GM23338 (cell line): Measurements from ENCODE around the gene RAD50. TPM values are rescaled to one million over a fixed set of nuclear protein-coding genes. Genes with fewer than 3 reads are reported as not detected.

Experiments
- ATAC-seq: fragments of 200-7000 bp; cut with Tn5 transposase; 3 replicates; pipeline ENCODE4 v1.9.1; 2020
- DNase-seq: peaks from one replicate; pipeline ENCODE4 v3.0.0-alpha.2; 2015; ENCODE audit warnings: low spot score
- H2AFZ ChIP-seq: fragments of 200-600 bp; sonication (generic); 2 replicates; pipeline ENCODE4 v1.8.0; 2016; ENCODE audit warnings: antibody characterized with exemption, mild to moderate bottlenecking, moderate library complexity
- H3F3A ChIP-seq: fragments of 200-600 bp; sonication (generic); replicated peaks from 2 replicates; pipeline ENCODE4 v1.8.0; 2017; ENCODE audit warnings: antibody characterized with exemption, mixed run types, low read depth
- H3K27ac ChIP-seq: fragments of 200-600 bp; sonication (generic); 2 replicates; pipeline ENCODE4 v1.6.1; 2016; ENCODE audit warnings: low read depth
- H3K27me3 ChIP-seq: fragments of 200-600 bp; sonication (generic); 2 replicates; pipeline ENCODE4 v1.8.0; 2016; ENCODE audit warnings: mild to moderate bottlenecking, mixed run types, moderate library complexity; ENCODE audit not compliant: insufficient read depth
- H3K36me3 ChIP-seq: fragments of 200-600 bp; sonication (generic); 2 replicates; pipeline ENCODE4 v1.8.0; 2016; ENCODE audit warnings: mild to moderate bottlenecking; ENCODE audit not compliant: insufficient read depth
- H3K4me1 ChIP-seq: fragments of 200-600 bp; sonication (generic); 2 replicates; pipeline ENCODE4 v1.8.0; 2016; ENCODE audit warnings: mild to moderate bottlenecking, moderate library complexity; ENCODE audit not compliant: insufficient read depth
- H3K4me2 ChIP-seq: fragments of 200-600 bp; sonication (generic); 2 replicates; pipeline ENCODE4 v1.7.1; 2017; ENCODE audit warnings: mixed run types
- H3K4me3 ChIP-seq: fragments of 200-600 bp; sonication (generic); 2 replicates; pipeline ENCODE4 v1.6.1; 2016; ENCODE audit warnings: mixed run types
- H3K79me2 ChIP-seq: fragments of 200-600 bp; sonication (generic); replicated peaks from 2 replicates; pipeline ENCODE4 v1.8.0; 2017; ENCODE audit warnings: mild to moderate bottlenecking; ENCODE audit not compliant: insufficient read depth
- H3K9me2 ChIP-seq: fragments of 200-600 bp; sonication (generic); 2 replicates; pipeline ENCODE4 v1.8.0; 2017; ENCODE audit not compliant: insufficient read depth
- H4K20me1 ChIP-seq: fragments of 200-600 bp; sonication (generic); replicated peaks from 2 replicates; pipeline ENCODE4 v1.8.0; 2017; ENCODE audit warnings: mild to moderate bottlenecking; ENCODE audit not compliant: insufficient read depth
- H3K27ac Mint-ChIP-seq: 2 replicates; pipeline ENCODE4 v1.8.0; 2020; ENCODE audit warnings: inconsistent platforms, mild to moderate bottlenecking, moderate library complexity, mixed read lengths
- H3K27me3 Mint-ChIP-seq: 3 replicates; pipeline ENCODE4 v1.8.0; 2022; ENCODE audit warnings: low read depth, mild to moderate bottlenecking, moderate library complexity, mixed read lengths, inconsistent platforms; ENCODE audit not compliant: insufficient read depth, poor library complexity
- H3K36me3 Mint-ChIP-seq: 3 replicates; pipeline ENCODE4 v1.8.0; 2021; ENCODE audit warnings: low read depth, mild to moderate bottlenecking, inconsistent platforms, moderate library complexity, mixed read lengths
- H3K4me1 Mint-ChIP-seq: 3 replicates; pipeline ENCODE4 v1.8.0; 2020; ENCODE audit warnings: mild to moderate bottlenecking, inconsistent platforms, mixed read lengths
- H3K4me3 Mint-ChIP-seq: 3 replicates; pipeline ENCODE4 v1.8.0; 2021; ENCODE audit warnings: moderate library complexity, mild to moderate bottlenecking, inconsistent platforms, mixed read lengths
- H3K9me3 Mint-ChIP-seq: 3 replicates; pipeline ENCODE4 v1.8.0; 2020; ENCODE audit warnings: moderate library complexity, mild to moderate bottlenecking, inconsistent platforms, mixed read lengths
- JUNB ChIP-seq: IDR thresholded peaks from one replicate; pipeline ENCODE4 v1.6.1; 2016; ENCODE audit warnings: antibody characterized with exemption; ENCODE audit not compliant: unreplicated experiment
- POLR2AphosphoS5 ChIP-seq: IDR thresholded peaks from 2 replicates; pipeline ENCODE4 v1.6.1; 2016; ENCODE audit warnings: antibody characterized with exemption, low read depth
- STAT1 ChIP-seq: IDR thresholded peaks from one replicate; pipeline ENCODE4 v1.6.1; 2016; ENCODE audit warnings: antibody characterized with exemption; ENCODE audit not compliant: unreplicated experiment
- ZNF114 ChIP-seq: fragments of 250-450 bp; sonication (Bioruptor Pico); IDR thresholded peaks from 2 replicates; pipeline ENCODE4 v1.5.0; 2020; ENCODE audit warnings: mild to moderate bottlenecking, moderate library complexity
- ZNF331 ChIP-seq: fragments of 250-450 bp; sonication (Bioruptor Pico); IDR thresholded peaks from 2 replicates; pipeline ENCODE4 v1.5.0; 2020; ENCODE audit warnings: low read depth, mild to moderate bottlenecking, moderate library complexity
- polyA plus RNA-seq: library from polyadenylated mRNA; unstranded; fragments of >200 nt; fragmentation: Nextera tagmentation; extraction: Ambion mirVana; gene quantifications from 2 replicates; pipeline ENCODE4 v1.2.1, GENCODE V29; 2016
- total RNA-seq: library from RNA; depleted of rRNA; stranded (reverse); fragments of >200 nt; shearing (Covaris generic); gene quantifications from 2 replicates; pipeline ENCODE4 v1.2.3, GENCODE V29; 2014
- TF ChIP-seq, protein P1 (sequence below): fragments of 250-450 bp; sonication (Bioruptor Pico); IDR thresholded peaks from 2 replicates; pipeline ENCODE4 v1.5.0; 2020; ENCODE audit warnings: mild to moderate bottlenecking, moderate library complexity
- TF ChIP-seq, protein P2 (sequence below): IDR thresholded peaks from 2 replicates; pipeline ENCODE4 v1.6.1; 2016; ENCODE audit warnings: antibody characterized with exemption

RAD50 gene
- total and polyA plus RNA-seq, 2 experiments from 2014 or later, result 27.0 to 52.2 TPM

DNA sequence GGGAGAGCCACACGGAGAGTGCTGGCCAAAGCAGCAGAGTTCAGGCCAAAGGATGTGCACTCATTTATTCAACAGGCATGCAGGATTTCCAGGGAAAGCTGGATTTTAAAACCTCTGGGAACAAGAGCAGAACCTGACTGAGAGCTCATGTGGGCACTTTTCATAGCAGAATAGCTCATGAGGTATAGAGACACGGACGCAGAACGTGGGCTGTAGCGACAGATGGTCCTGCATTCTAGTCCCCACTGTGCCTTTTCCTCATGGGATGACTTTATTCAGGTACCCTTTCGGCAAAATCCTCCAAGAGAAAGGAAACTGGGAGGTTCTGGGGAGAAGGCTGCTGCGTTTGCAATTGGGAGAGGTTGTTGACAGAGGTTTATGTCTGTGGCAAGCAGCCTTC, 122.4 kb downstream of the RAD50 start:
- Mint-ChIP-seq H3K27ac (no peak overlapping the region), H3K9me3 (no peaks in the 10 kb centered on the region), H3K36me3 (no peaks in the 10 kb centered on the region), H3K4me3 (no peak overlapping the region), H3K27me3 (no peaks in the 10 kb centered on the region), H3K4me1 (peaks cover 6% of the 10 kb centered on the region)
- Histone ChIP-seq H3K9me2 (no peaks in the 10 kb centered on the region), H4K20me1 (no peaks in the 10 kb centered on the region), H3K4me2 (no peak overlapping the region), H3K79me2 (no peaks in the 10 kb centered on the region), H3F3A (no peaks in the 10 kb centered on the region), H3K36me3 (no peaks in the 10 kb centered on the region), H3K4me1 (no peaks in the 10 kb centered on the region), H3K4me3 (no peak overlapping the region), H2AFZ (no peak overlapping the region), H3K27ac (no peak overlapping the region), H3K27me3 (no peaks in the 10 kb centered on the region)
- no peak for DNase-seq
- no peak for ATAC-seq
- TF ChIP-seq, protein P1, sequence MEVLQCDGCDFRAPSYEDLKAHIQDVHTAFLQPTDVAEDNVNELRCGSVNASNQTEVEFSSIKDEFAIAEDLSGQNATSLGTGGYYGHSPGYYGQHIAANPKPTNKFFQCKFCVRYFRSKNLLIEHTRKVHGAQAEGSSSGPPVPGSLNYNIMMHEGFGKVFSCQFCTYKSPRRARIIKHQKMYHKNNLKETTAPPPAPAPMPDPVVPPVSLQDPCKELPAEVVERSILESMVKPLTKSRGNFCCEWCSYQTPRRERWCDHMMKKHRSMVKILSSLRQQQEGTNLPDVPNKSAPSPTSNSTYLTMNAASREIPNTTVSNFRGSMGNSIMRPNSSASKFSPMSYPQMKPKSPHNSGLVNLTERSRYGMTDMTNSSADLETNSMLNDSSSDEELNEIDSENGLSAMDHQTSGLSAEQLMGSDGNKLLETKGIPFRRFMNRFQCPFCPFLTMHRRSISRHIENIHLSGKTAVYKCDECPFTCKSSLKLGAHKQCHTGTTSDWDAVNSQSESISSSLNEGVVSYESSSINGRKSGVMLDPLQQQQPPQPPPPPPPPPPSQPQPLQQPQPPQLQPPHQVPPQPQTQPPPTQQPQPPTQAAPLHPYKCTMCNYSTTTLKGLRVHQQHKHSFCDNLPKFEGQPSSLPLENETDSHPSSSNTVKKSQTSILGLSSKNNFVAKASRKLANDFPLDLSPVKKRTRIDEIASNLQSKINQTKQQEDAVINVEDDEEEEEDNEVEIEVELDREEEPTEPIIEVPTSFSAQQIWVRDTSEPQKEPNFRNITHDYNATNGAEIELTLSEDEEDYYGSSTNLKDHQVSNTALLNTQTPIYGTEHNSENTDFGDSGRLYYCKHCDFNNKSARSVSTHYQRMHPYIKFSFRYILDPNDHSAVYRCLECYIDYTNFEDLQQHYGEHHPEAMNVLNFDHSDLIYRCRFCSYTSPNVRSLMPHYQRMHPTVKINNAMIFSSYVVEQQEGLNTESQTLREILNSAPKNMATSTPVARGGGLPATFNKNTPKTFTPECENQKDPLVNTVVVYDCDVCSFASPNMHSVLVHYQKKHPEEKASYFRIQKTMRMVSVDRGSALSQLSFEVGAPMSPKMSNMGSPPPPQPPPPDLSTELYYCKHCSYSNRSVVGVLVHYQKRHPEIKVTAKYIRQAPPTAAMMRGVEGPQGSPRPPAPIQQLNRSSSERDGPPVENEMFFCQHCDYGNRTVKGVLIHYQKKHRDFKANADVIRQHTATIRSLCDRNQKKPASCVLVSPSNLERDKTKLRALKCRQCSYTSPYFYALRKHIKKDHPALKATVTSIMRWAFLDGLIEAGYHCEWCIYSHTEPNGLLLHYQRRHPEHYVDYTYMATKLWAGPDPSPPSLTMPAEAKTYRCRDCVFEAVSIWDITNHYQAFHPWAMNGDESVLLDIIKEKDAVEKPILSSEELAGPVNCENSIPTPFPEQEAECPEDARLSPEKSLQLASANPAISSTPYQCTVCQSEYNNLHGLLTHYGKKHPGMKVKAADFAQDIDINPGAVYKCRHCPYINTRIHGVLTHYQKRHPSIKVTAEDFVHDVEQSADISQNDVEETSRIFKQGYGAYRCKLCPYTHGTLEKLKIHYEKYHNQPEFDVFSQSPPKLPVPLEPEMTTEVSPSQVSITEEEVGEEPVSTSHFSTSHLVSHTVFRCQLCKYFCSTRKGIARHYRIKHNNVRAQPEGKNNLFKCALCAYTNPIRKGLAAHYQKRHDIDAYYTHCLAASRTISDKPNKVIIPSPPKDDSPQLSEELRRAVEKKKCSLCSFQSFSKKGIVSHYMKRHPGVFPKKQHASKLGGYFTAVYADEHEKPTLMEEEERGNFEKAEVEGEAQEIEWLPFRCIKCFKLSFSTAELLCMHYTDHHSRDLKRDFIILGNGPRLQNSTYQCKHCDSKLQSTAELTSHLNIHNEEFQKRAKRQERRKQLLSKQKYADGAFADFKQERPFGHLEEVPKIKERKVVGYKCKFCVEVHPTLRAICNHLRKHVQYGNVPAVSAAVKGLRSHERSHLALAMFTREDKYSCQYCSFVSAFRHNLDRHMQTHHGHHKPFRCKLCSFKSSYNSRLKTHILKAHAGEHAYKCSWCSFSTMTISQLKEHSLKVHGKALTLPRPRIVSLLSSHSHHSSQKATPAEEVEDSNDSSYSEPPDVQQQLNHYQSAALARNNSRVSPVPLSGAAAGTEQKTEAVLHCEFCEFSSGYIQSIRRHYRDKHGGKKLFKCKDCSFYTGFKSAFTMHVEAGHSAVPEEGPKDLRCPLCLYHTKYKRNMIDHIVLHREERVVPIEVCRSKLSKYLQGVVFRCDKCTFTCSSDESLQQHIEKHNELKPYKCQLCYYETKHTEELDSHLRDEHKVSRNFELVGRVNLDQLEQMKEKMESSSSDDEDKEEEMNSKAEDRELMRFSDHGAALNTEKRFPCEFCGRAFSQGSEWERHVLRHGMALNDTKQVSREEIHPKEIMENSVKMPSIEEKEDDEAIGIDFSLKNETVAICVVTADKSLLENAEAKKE, result no peak
- no peak for TF ChIP-seq STAT1
- TF ChIP-seq ZNF331 (CRISPR knock-in tag), result no peak
- TF ChIP-seq, protein P2, sequence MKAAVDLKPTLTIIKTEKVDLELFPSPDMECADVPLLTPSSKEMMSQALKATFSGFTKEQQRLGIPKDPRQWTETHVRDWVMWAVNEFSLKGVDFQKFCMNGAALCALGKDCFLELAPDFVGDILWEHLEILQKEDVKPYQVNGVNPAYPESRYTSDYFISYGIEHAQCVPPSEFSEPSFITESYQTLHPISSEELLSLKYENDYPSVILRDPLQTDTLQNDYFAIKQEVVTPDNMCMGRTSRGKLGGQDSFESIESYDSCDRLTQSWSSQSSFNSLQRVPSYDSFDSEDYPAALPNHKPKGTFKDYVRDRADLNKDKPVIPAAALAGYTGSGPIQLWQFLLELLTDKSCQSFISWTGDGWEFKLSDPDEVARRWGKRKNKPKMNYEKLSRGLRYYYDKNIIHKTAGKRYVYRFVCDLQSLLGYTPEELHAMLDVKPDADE, result no peak
- no peak for TF ChIP-seq JUNB
- TF ChIP-seq ZNF114 (CRISPR knock-in tag), result no peak
- no peak for TF ChIP-seq POLR2AphosphoS5
